IMR-90 (cell line): ENCODE data around the gene PGA3. TPM values are rescaled to one million over a fixed set of nuclear protein-coding genes. Genes with fewer than 3 reads are reported as not detected.

Experiments
- ATAC-seq: fragments of 200-7000 bp; cut with Tn5 transposase; 2 replicates; pipeline ENCODE4 v1.9.1; 2020; ENCODE audit warnings: low read depth, mild to moderate bottlenecking, moderate library complexity
- BruUV-seq: library from RNA; stranded (reverse); fragments of 400-500 nt; replicated peaks from 2 replicates; lab custom pipeline; 2021; lab: Mats Ljungman, UMichigan
- CTCF ChIA-PET: fragments of 300-600 bp; formaldehyde crosslinking; extraction: SDS; loops from one replicate; lab custom pipeline; 2021; ENCODE audit warnings: antibody characterized with exemption; lab: Yijun Ruan, JAX
- POLR2A ChIA-PET: fragments of 300-600 bp; sonication (Branson Sonifier 250); formaldehyde crosslinking; loops from one replicate; lab custom pipeline; 2022; ENCODE audit warnings: antibody characterized with exemption; ENCODE audit not compliant: unreplicated experiment; lab: Charles Lee
- DNase-seq: peaks from one replicate; pipeline ENCODE4 v3.0.0; 2013
- H2AFZ ChIP-seq: replicated peaks from 2 replicates; pipeline ENCODE3; 2013; ENCODE audit warnings: low read length, mild to moderate bottlenecking; ENCODE audit not compliant: poor library complexity
- H2AK5ac ChIP-seq: 2 replicates; pipeline ENCODE4 v1.6.1; 2013; ENCODE audit warnings: low read depth, low read length, inconsistent platforms
- H2AK9ac ChIP-seq: replicated peaks from 2 replicates; pipeline ENCODE3; 2013; ENCODE audit warnings: mild to moderate bottlenecking, low read depth, low read length, moderate library complexity; ENCODE audit not compliant: poor library complexity
- H2BK120ac ChIP-seq: 2 replicates; pipeline ENCODE4 v1.6.1; 2013; ENCODE audit warnings: low read depth, low read length, inconsistent platforms
- H2BK15ac ChIP-seq: 3 replicates; pipeline ENCODE4 v1.6.1; 2013; ENCODE audit warnings: low read depth, low read length, inconsistent platforms
- H2BK20ac ChIP-seq: 2 replicates; pipeline ENCODE4 v1.6.1; 2013; ENCODE audit warnings: low read depth, mild to moderate bottlenecking, inconsistent platforms, low read length, moderate library complexity
- H2BK5ac ChIP-seq: 2 replicates; pipeline ENCODE4 v1.6.1; 2013; ENCODE audit warnings: mild to moderate bottlenecking, low read depth, low read length, inconsistent platforms; ENCODE audit not compliant: poor library complexity, severe bottlenecking
- H3K14ac ChIP-seq: replicated peaks from 2 replicates; pipeline ENCODE4 v1.6.1; 2013; ENCODE audit warnings: low read depth, low read length, inconsistent platforms
- H3K18ac ChIP-seq: 2 replicates; pipeline ENCODE4 v1.6.1; 2013; ENCODE audit warnings: low read depth, low read length, control low read depth
- H3K23ac ChIP-seq: 2 replicates; pipeline ENCODE4 v1.6.1; 2013; ENCODE audit warnings: low read depth, low read length, inconsistent platforms
- H3K27ac ChIP-seq: 2 replicates; pipeline ENCODE4 v1.5.1; 2013; ENCODE audit warnings: mild to moderate bottlenecking, control low read depth, low read length; ENCODE audit not compliant: insufficient read depth
- H3K27me3 ChIP-seq: 2 replicates; pipeline ENCODE4 v1.6.1; 2013; ENCODE audit warnings: low read length; ENCODE audit not compliant: control insufficient read depth, insufficient read depth
- H3K36me3 ChIP-seq: 2 replicates; pipeline ENCODE4 v1.6.1; 2013; ENCODE audit warnings: low read length, mixed read lengths; ENCODE audit not compliant: control insufficient read depth, insufficient read depth
- H3K4ac ChIP-seq: 2 replicates; pipeline ENCODE4 v1.6.1; 2013; ENCODE audit warnings: low read depth, low read length, inconsistent platforms
- H3K4me1 ChIP-seq: 2 replicates; pipeline ENCODE4 v1.6.1; 2013; ENCODE audit warnings: low read length, mixed read lengths; ENCODE audit not compliant: control insufficient read depth, insufficient read depth
- H3K4me2 ChIP-seq: 2 replicates; pipeline ENCODE4 v1.6.1; 2013; ENCODE audit warnings: low read depth, mild to moderate bottlenecking, control low read depth, low read length, moderate library complexity
- H3K4me3 ChIP-seq: 2 replicates; pipeline ENCODE4 v1.5.1; 2013; ENCODE audit warnings: low read depth, mild to moderate bottlenecking, control low read depth, low read length, moderate library complexity; ENCODE audit not compliant: insufficient read depth
- H3K56ac ChIP-seq: 2 replicates; pipeline ENCODE4 v1.6.1; 2013; ENCODE audit warnings: low read length, inconsistent platforms; ENCODE audit not compliant: insufficient read depth; ENCODE audit errors: extremely low read depth
- H3K79me1 ChIP-seq, 2 experiments: 2 replicates each; pipeline ENCODE4 v1.6.1; 2013; ENCODE audit warnings: low read length in 2 of 2, inconsistent platforms in 1 of 2, low read depth in 1 of 2
- H3K9ac ChIP-seq: 2 replicates; pipeline ENCODE4 v1.6.1; 2013; ENCODE audit warnings: low read depth, low read length, control low read depth
- H3K9me1 ChIP-seq: 2 replicates; pipeline ENCODE4 v1.6.1; 2013; ENCODE audit warnings: low read length, inconsistent platforms; ENCODE audit not compliant: insufficient read depth
- H3K9me3 ChIP-seq: 2 replicates; pipeline ENCODE4 v1.6.1; 2013; ENCODE audit warnings: low read length; ENCODE audit not compliant: control insufficient read depth, insufficient read depth
- H4K20me1 ChIP-seq: 2 replicates; pipeline ENCODE4 v1.6.1; 2013; ENCODE audit warnings: low read length, inconsistent platforms; ENCODE audit not compliant: insufficient read depth
- H4K5ac ChIP-seq: 2 replicates; pipeline ENCODE4 v1.6.1; 2013; ENCODE audit warnings: mild to moderate bottlenecking, low read depth, low read length, control low read depth
- H4K8ac ChIP-seq, 2 experiments: 2 replicates each; pipeline ENCODE4 v1.6.1; 2013; ENCODE audit warnings: low read depth in 2 of 2, low read length in 2 of 2, control low read depth in 1 of 2, inconsistent platforms in 1 of 2
- H4K91ac ChIP-seq: 2 replicates; pipeline ENCODE4 v1.6.1; 2013; ENCODE audit warnings: low read depth, low read length, inconsistent platforms; ENCODE audit not compliant: insufficient read depth
- CEBPB ChIP-seq: IDR thresholded peaks from 2 replicates; pipeline ENCODE4 v1.6.1; 2012; ENCODE audit warnings: low read depth, low read length, improper control_type of control experiment
- CHD1 ChIP-seq: IDR thresholded peaks from 2 replicates; pipeline ENCODE4 v1.6.1; 2012; ENCODE audit warnings: low read depth, low read length, improper control_type of control experiment
- FOS ChIP-seq: fragments of 150-350 bp; IDR thresholded peaks from 2 replicates; pipeline ENCODE4 v1.6.1; 2016; ENCODE audit warnings: low read depth, low read length
- MAFK ChIP-seq: IDR thresholded peaks from 2 replicates; pipeline ENCODE4 v1.6.1; 2012; ENCODE audit warnings: low read depth, low read length, improper control_type of control experiment
- MAZ ChIP-seq: IDR thresholded peaks from 2 replicates; pipeline ENCODE4 v1.6.1; 2012; ENCODE audit warnings: low read depth, mild to moderate bottlenecking, low read length, improper control_type of control experiment, moderate library complexity, borderline replicate concordance
- NFE2L2 ChIP-seq: fragments of 150-350 bp; IDR thresholded peaks from 2 replicates; pipeline ENCODE4 v1.6.1; 2016; ENCODE audit warnings: low read depth, mild to moderate bottlenecking, low read length
- POLR2A ChIP-seq: IDR thresholded peaks from 2 replicates; pipeline ENCODE4 v1.6.1; 2012; ENCODE audit warnings: mild to moderate bottlenecking, low read depth, low read length
- RCOR1 ChIP-seq: IDR thresholded peaks from 2 replicates; pipeline ENCODE4 v1.6.1; 2012; ENCODE audit warnings: mild to moderate bottlenecking, low read length, improper control_type of control experiment; ENCODE audit not compliant: insufficient replicate concordance
- RFX5 ChIP-seq: IDR thresholded peaks from 2 replicates; pipeline ENCODE4 v1.8.0; 2012; ENCODE audit warnings: low read depth, mild to moderate bottlenecking, low read length, moderate library complexity
- WGBS, 2 experiments: methylation state at CpG; one replicate each; pipeline versions ENCODE4 v1.1.5 to v1.1.7; 2013; ENCODE audit warnings: missing lambda C conversion rate in 2 of 2; ENCODE audit not compliant: insufficient read length in 1 of 2; ENCODE audit errors: extremely low coverage in 2 of 2; 5-methylcytosine and 5-hydroxymethylcytosine counted together
- dilution Hi-C: fragments of 300-500 bp; cut with HindIII; formaldehyde crosslinking; loops from one replicate; pipeline ENCODE4 v1.14.3; 2018; ENCODE audit warnings: low sequenced_read_pairs; ENCODE audit not compliant: unreplicated experiment
- in situ Hi-C: fragments of 300-500 bp; cut with MboI; formaldehyde crosslinking; loops from 3 replicates; pipeline ENCODE4 v1.14.3; 2019; ENCODE audit warnings: low sequenced_read_pairs, inconsistent platforms, mixed read lengths
- intact Hi-C: fragments of 100-400 bp; cut with micrococcal nuclease; formaldehyde crosslinking; loops from 2 replicates; pipeline ENCODE4 v1.10.0; 2022
- polyA plus RNA-seq, 3 experiments: library from polyadenylated mRNA; depleted of rRNA; stranded (reverse); fragments of >200 nt; gene quantifications; 2 replicates each; pipeline ENCODE4 v1.2.3, GENCODE V29; 2012; ENCODE audit warnings: low replicate concordance in 1 of 3
- total RNA-seq: library from RNA; depleted of rRNA; stranded (reverse); fragments of >200 nt; gene quantifications from 2 replicates; pipeline ENCODE4 v1.2.3, GENCODE V29; 2012
- TF ChIP-seq, protein P1 (sequence below): conservative IDR thresholded peaks from 2 replicates; pipeline ENCODE4 v1.5.1; 2012; ENCODE audit warnings: mild to moderate bottlenecking, low read depth, low read length, improper control_type of control experiment

PGA3 gene
- total and polyA plus RNA-seq, 2 of the 4 experiments (the other 2 are of a cell fraction), result 0.18 TPM; not detected in 1

DNA sequence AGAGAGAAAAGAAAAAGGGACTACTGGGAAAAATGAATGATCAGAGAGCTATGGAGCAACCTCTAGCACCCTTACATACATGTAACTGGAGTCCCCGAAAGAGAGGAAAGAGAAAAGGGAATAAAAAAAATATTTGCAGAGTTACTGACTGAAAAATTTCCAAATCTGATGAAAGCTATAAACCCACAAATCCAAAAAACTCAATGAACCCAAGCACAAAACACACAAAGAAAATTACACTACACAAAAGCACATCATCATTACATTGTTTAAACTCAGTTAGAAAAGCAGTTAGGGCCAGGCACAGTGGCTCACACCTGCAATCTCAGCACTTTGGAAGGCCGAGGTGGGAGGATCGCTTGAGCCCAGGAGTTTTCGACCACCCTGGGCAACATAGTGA lies 48.8 kb upstream of the PGA3 start:
- ATAC-seq (no peak), DNase-seq (no peak)
- in situ Hi-C loops, result no loop called here
- H3K18ac ChIP-seq, result no peak overlapping the region
- H3K27ac ChIP-seq, result no peak overlapping the region
- H3K79me1 ChIP-seq, result peaks cover 43 to 60% of the 10 kb centered on the region in 2 experiments
- H3K4me1 ChIP-seq, result peaks cover 36% of the 10 kb centered on the region
- no peak overlapping the region for H3K14ac ChIP-seq
- CTCF ChIA-PET, result no interaction called here
- intact Hi-C loops, result no loop called here
- H3K9me1 ChIP-seq, result peaks cover 28% of the 10 kb centered on the region
- H2BK20ac ChIP-seq, result no peak overlapping the region
- no peak overlapping the region for H2AFZ ChIP-seq
- H3K9me3 ChIP-seq, result peaks cover 3% of the 10 kb centered on the region; the same call in 1 of the 2 replicates
- H4K91ac ChIP-seq, result no peak overlapping the region
- H3K23ac ChIP-seq, result no peak overlapping the region
- H3K56ac ChIP-seq, result no peak overlapping the region
- no peak overlapping the region for H3K4me2 ChIP-seq
- no peak overlapping the region for H3K4me3 ChIP-seq
- H2BK120ac ChIP-seq, result no peak overlapping the region
- POLR2A ChIA-PET, result no interaction called here
- no CpG with 5 or more reads among the region's 4 CpGs for WGBS, 2 experiments
- no peak overlapping the region for H3K9ac ChIP-seq
- no peak for TF ChIP-seq POLR2A
- TF ChIP-seq MAFK, result no peak
- TF ChIP-seq, protein P1, sequence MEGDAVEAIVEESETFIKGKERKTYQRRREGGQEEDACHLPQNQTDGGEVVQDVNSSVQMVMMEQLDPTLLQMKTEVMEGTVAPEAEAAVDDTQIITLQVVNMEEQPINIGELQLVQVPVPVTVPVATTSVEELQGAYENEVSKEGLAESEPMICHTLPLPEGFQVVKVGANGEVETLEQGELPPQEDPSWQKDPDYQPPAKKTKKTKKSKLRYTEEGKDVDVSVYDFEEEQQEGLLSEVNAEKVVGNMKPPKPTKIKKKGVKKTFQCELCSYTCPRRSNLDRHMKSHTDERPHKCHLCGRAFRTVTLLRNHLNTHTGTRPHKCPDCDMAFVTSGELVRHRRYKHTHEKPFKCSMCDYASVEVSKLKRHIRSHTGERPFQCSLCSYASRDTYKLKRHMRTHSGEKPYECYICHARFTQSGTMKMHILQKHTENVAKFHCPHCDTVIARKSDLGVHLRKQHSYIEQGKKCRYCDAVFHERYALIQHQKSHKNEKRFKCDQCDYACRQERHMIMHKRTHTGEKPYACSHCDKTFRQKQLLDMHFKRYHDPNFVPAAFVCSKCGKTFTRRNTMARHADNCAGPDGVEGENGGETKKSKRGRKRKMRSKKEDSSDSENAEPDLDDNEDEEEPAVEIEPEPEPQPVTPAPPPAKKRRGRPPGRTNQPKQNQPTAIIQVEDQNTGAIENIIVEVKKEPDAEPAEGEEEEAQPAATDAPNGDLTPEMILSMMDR, result no peak
- TF ChIP-seq CHD1, result no peak
- no peak for TF ChIP-seq NFE2L2
- no peak for TF ChIP-seq CEBPB
- no peak for TF ChIP-seq RCOR1
- no peak for TF ChIP-seq FOS
- no peak for TF ChIP-seq RFX5
- TF ChIP-seq MAZ, result no peak
- H2BK5ac ChIP-seq, result no peak overlapping the region
- no peak overlapping the region for H2AK9ac ChIP-seq
- H4K5ac ChIP-seq, result no peak overlapping the region
- no peak overlapping the region for H3K4ac ChIP-seq
- H3K36me3 ChIP-seq, result no peaks in the 10 kb centered on the region
- no peak overlapping the region for H2AK5ac ChIP-seq
- BruUV-seq, result no TSS peak
- no peaks in the 10 kb centered on the region for H3K27me3 ChIP-seq
- dilution Hi-C loops, result no loop called here
- peaks cover 35% of the 10 kb centered on the region for H4K20me1 ChIP-seq
- H2BK15ac ChIP-seq, result no peak overlapping the region
- H4K8ac ChIP-seq, result no peak overlapping the region
